HG03442 (cell line): ENCODE measurements around the gene MAST4.
"Not testable (repeated sequence)": the region's sequence is repeated elsewhere in the genome, so short reads cannot be mapped to it uniquely, and the experiment has no call there.

Source experiments
- ATAC-seq: cut with Tn5 transposase; IDR thresholded peaks from one replicate; pipeline ENCODE4 v1.9.1; 2021; ENCODE audit warnings: mild to moderate bottlenecking, moderate library complexity; ENCODE audit not compliant: unreplicated experiment

The MAST4 gene

GRCh38 chr5:67168069-67168468 lies 571.9 kb downstream of the MAST4 start:
- no peak for ATAC-seq

GRCh38 chr5:67170767-67171166 lies 574.6 kb downstream of the MAST4 start:
- no peak for ATAC-seq

- ATAC-seq, result not testable (repeated sequence)
Observed at GRCh38 chr5:67173351-67173750, 577.2 kb downstream of the MAST4 start.

GRCh38 chr5:67173959-67174358 lies 577.8 kb downstream of the MAST4 start:
- no peak for ATAC-seq

GRCh38 chr5:67176936-67177335 lies 580.7 kb downstream of the MAST4 start:
- ATAC-seq, result no peak

- no peak for ATAC-seq
Observed at GRCh38 chr5:67178085-67178484, 581.9 kb downstream of the MAST4 start.

- ATAC-seq, result no peak
Observed at GRCh38 chr5:67178966-67179365, 582.8 kb downstream of the MAST4 start.

- no peak for ATAC-seq
Observed at GRCh38 chr5:67179697-67180361, 583.6 kb downstream of the MAST4 start.

GRCh38 chr5:67181648-67182221 lies 585.5 kb downstream of the MAST4 start:
- ATAC-seq, result no peak

- ATAC-seq, result no peak
Observed at GRCh38 chr5:67182301-67182790, 586.2 kb downstream of the MAST4 start.

GRCh38 chr5:67183859-67184258 lies 587.7 kb downstream of the MAST4 start:
- no peak for ATAC-seq

- ATAC-seq, result peak; percentile 53
Observed at GRCh38 chr5:67187006-67187715, 591.0 kb downstream of the MAST4 start.

GRCh38 chr5:67188274-67189078 lies 592.3 kb downstream of the MAST4 start:
- ATAC-seq, result no peak

- ATAC-seq, result no peak
Observed at GRCh38 chr5:67189079-67189354, 592.8 kb downstream of the MAST4 start.

- ATAC-seq, result no peak
Observed at GRCh38 chr5:67189931-67190330, 593.7 kb downstream of the MAST4 start.

GRCh38 chr5:67190410-67190809 lies 594.2 kb downstream of the MAST4 start:
- ATAC-seq, result no peak

- ATAC-seq, result no peak
Observed at GRCh38 chr5:67190861-67191260, 594.7 kb downstream of the MAST4 start.

- peak; percentile 35 for ATAC-seq
Observed at GRCh38 chr5:67192719-67193438, 596.7 kb downstream of the MAST4 start.

- ATAC-seq, result no peak
Observed at GRCh38 chr5:67193439-67193807, 597.2 kb downstream of the MAST4 start.

- no peak for ATAC-seq
Observed at GRCh38 chr5:67194166-67194565, 598.0 kb downstream of the MAST4 start.
